ENCODE measurements around the gene TM4SF4.

- no peak for TF ChIP-seq CTCF (IDR thresholded peaks at IDR 0.05)
- TF ChIP-seq POLR2AphosphoS5 (IDR thresholded peaks at IDR 0.05), result no peak
- TF ChIP-seq POLR2A (IDR thresholded peaks at IDR 0.05), result no peak
- TF ChIP-seq EP300 (IDR thresholded peaks at IDR 0.05), result no peak
Observed at GRCh38 chr3:149462581-149463011, 11.9 kb upstream of the TM4SF4 start.

All from suprapubic skin (tissue), 4 donors.